Stimulated activated CD8-positive, alpha-beta memory T cell treated with anti-CD3 and anti-CD28 coated beads, Interleukin-4, amount 100 ng/mL, for 24 hours (primary cell): ENCODE results near the gene EPC2.
"Not testable (repeated sequence)": the region's sequence is repeated elsewhere in the genome, so short reads cannot be mapped to it uniquely, and the experiment has no call there.

Experiments
- DNase-seq: peaks from one replicate; pipeline ENCODE4 v3.0.0-alpha.2; 2020; ENCODE audit warnings: low read depth

Gene EPC2

GRCh38 chr2:148721991-148722777 lies 77.6 kb downstream of the EPC2 start:
- no peak for DNase-seq

GRCh38 chr2:148725564-148725963 lies 81.0 kb downstream of the EPC2 start:
- DNase-seq = no peak

GRCh38 chr2:148726228-148726627 lies 81.7 kb downstream of the EPC2 start:
- no peak for DNase-seq

- DNase-seq = no peak
Measured at GRCh38 chr2:148730085-148730484, 85.5 kb downstream of the EPC2 start.

- DNase-seq = no peak
Measured at GRCh38 chr2:148737742-148738141, 93.2 kb downstream of the EPC2 start.

GRCh38 chr2:148739454-148740105 lies 95.0 kb downstream of the EPC2 start:
- no peak for DNase-seq

GRCh38 chr2:148742373-148742772 lies 97.8 kb downstream of the EPC2 start:
- DNase-seq = no peak

GRCh38 chr2:148745151-148745851 lies 100.8 kb downstream of the EPC2 start:
- no peak for DNase-seq

- DNase-seq = no peak
Measured at GRCh38 chr2:148746973-148747372, 102.4 kb downstream of the EPC2 start.

- no peak for DNase-seq
Measured at GRCh38 chr2:148751907-148752306, 107.4 kb downstream of the EPC2 start.

- DNase-seq = no peak
Measured at GRCh38 chr2:148752977-148753376, 108.4 kb downstream of the EPC2 start.

- DNase-seq = no peak
Measured at GRCh38 chr2:148754864-148755263, 110.3 kb downstream of the EPC2 start.

GRCh38 chr2:148756292-148756975 lies 111.9 kb downstream of the EPC2 start:
- DNase-seq = no peak

GRCh38 chr2:148764815-148765214 lies 120.3 kb downstream of the EPC2 start:
- no peak for DNase-seq

- no peak for DNase-seq
Measured at GRCh38 chr2:148770047-148770446, 125.5 kb downstream of the EPC2 start.

GRCh38 chr2:148781544-148781943 lies 137.0 kb downstream of the EPC2 start:
- DNase-seq = no peak

GRCh38 chr2:148789059-148789458 lies 144.5 kb downstream of the EPC2 start:
- DNase-seq = no peak

- not testable (repeated sequence) for DNase-seq
Measured at GRCh38 chr2:148790172-148790571, 145.6 kb downstream of the EPC2 start.

GRCh38 chr2:148794558-148794957 lies 150.0 kb downstream of the EPC2 start:
- DNase-seq = no peak

- no peak for DNase-seq
Measured at GRCh38 chr2:148796735-148797512, 152.4 kb downstream of the EPC2 start.

GRCh38 chr2:148802448-148803220 lies 158.1 kb downstream of the EPC2 start:
- no peak for DNase-seq
